Activated CD8-positive, alpha-beta memory T cell treated with anti-CD3 and anti-CD28 coated beads, Interleukin-2, amount 50 U/mL, for 24 hours (primary cell): ENCODE data around the gene S1PR3.

ENCODE experiments used
- DNase-seq: peaks from one replicate; pipeline ENCODE4 v3.0.0-alpha.2; 2020; ENCODE audit errors: extremely low read depth

The S1PR3 gene

GRCh38 chr9:88969646-88970373, 21.5 kb upstream of the S1PR3 start:
- DNase-seq, result no peak

GRCh38 chr9:88971131-88971960, 19.9 kb upstream of the S1PR3 start:
- DNase-seq, result no peak

- no peak for DNase-seq
Measured at GRCh38 chr9:88972401-88972800, 18.9 kb upstream of the S1PR3 start.

- no peak for DNase-seq
Measured at GRCh38 chr9:88973281-88974045, 17.8 kb upstream of the S1PR3 start.

- no peak for DNase-seq
Measured at GRCh38 chr9:88974641-88975040, 16.6 kb upstream of the S1PR3 start.

- DNase-seq, result no peak
Measured at GRCh38 chr9:88975966-88976889, 15.0 kb upstream of the S1PR3 start.

GRCh38 chr9:88976890-88977257, 14.4 kb upstream of the S1PR3 start:
- DNase-seq, result no peak

- DNase-seq, result no peak
Measured at GRCh38 chr9:88978034-88978433, 13.2 kb upstream of the S1PR3 start.

GRCh38 chr9:88979021-88979420, 12.2 kb upstream of the S1PR3 start:
- no peak for DNase-seq

- DNase-seq, result no peak
Measured at GRCh38 chr9:88979791-88980190, 11.5 kb upstream of the S1PR3 start.

- DNase-seq, result no peak
Measured at GRCh38 chr9:88980740-88981203, 10.5 kb upstream of the S1PR3 start.

GRCh38 chr9:88983865-88984542, 7.3 kb upstream of the S1PR3 start:
- no peak for DNase-seq

GRCh38 chr9:88984543-88984883, 6.8 kb upstream of the S1PR3 start:
- no peak for DNase-seq

- DNase-seq, result no peak
Measured at GRCh38 chr9:88985616-88986015, 5.7 kb upstream of the S1PR3 start.

GRCh38 chr9:88986776-88987175, 4.5 kb upstream of the S1PR3 start:
- no peak for DNase-seq

- no peak for DNase-seq
Measured at GRCh38 chr9:88987661-88988060, 3.6 kb upstream of the S1PR3 start.

GRCh38 chr9:88988796-88989641, 2.2 kb upstream of the S1PR3 start:
- DNase-seq, result no peak

- DNase-seq, result no peak
Measured at GRCh38 chr9:88990041-88990728, 1.1 kb upstream of the S1PR3 start.

- DNase-seq, result no peak
Measured at GRCh38 chr9:88990729-88991065, 571 bp upstream of the S1PR3 start.
